ENCODE measurements around the gene SNTG2. TPM values are rescaled to one million over a fixed set of nuclear protein-coding genes. Genes with fewer than 3 reads are reported as not detected.

The SNTG2 gene
- total RNA-seq, 1 experiment from 2014 or later: not detected

DNA sequence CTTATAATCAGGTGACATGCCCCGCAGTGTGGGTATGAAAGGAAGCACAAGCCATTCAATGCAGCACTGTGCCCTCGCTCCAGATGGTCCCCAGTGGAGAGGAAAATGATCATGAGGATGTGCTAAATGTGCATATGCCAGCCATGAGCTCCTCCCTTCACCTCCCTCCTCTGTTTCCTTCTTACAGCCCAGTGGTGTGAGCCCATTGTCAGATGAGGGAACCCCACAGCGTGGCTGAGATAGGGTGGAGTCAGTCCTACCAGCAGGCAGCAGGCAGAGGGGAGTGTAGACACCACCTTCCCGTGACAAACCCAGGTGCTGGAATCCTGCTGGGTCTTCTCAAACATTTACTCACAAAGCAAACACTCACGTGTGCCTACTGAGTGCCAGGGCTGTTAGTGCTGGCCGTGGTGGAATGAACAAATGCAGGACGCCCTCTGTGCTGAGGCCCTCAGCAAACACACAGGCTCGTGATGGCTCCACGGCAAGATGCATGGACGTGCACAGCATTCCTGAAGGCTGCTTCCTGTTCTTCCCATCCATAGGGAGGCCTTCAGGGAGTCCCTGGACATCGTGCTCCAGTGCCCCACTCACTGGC, 280.9 kb downstream of the SNTG2 start:
- DNase-seq (ENCODE audit: low spot score): peak; percentile 30

DNA sequence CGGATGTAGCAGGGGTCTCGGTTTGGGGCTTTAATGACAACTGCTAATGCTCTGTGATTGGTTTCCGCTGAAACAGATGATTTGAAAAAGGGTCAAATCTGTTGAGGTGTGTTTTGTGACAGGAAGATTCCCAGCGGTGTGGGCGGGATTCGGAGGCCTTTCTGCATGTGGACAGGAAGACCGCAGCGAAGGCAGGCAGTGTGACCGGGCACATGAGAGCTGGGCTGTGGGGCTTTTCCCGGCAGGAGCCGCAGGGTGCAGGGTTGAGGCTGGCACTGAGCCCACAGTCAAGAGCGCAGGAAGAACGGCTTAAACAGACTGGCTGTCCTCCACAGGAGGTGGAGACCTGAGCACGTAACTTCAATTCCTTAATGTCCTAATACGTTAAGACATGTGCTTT, 282.6 kb downstream of the SNTG2 start:
- DNase-seq (ENCODE audit: low spot score): no peak

GRCh38 chr2:1234731-1235308, 284.2 kb downstream of the SNTG2 start:
- no peak for DNase-seq (ENCODE audit: low spot score)

- DNase-seq (ENCODE audit: low spot score): no peak
Observed at GRCh38 chr2:1235806-1236205, 285.2 kb downstream of the SNTG2 start.

DNA sequence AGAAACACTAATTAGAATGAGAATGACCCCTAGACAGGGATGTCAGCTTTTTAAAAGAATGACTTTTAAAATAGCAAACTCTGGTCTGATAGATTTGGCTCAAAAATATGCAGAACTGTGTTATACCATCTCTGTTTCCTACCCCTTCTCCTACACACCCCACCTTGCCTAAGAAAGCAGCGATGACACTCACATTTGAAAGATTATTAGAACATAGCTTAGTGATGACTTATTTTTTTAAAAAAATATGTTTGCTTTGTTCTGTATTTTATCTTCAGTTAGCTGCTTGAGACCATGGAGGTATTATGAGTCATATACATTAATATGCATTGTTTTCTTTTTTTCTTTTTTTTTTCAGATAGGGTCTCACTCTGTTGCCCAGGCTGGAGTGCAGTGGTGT, 286.0 kb downstream of the SNTG2 start:
- no peak for DNase-seq (ENCODE audit: low spot score)

DNA sequence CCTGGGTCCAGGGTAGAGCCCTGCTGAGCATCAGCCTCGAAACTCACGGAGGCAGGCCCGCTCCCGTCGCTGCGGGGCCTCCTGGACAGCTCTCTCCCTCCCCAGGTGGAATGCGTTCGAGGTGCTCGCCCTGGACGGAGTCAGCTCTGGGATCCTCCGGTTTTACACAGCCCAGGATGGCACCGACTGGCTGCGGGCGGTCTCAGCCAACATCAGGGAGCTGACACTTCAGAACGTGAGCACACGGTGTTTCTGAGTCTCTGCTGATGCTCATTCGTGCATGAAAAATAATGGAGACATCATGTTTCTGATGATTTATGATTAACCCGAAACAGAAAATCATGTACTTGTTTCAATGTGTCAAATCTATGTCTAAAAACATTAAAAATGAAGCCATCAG, 287.1 kb downstream of the SNTG2 start:
- no peak for DNase-seq (ENCODE audit: low spot score)

DNA sequence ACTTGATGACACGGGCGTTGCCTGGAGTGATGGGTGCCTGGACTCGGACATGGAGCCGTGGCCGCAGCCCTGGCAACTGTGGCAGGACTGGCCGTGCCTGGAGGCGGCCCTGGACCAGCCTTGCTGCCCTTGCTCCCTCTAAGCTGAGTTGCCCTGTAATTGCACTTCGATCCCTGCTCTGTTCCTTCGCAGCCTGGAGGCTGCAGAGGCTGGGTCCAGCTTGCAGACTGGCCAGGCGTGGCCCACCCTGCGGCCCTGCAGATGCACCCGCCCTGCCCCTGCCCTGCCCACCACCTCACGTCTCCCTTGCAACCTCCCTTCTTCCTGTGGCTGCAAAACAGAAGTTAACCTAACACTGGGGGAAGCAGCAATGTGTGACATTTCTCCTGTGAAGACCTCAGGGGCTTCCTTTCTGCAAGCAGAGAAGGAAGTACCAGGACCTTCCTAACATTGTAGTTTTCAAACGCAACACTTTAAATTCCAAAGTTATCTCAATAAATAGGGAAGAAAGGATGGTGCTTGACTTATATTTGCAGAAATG, 288.0 kb downstream of the SNTG2 start:
- no peak for DNase-seq (ENCODE audit: low spot score)

DNA sequence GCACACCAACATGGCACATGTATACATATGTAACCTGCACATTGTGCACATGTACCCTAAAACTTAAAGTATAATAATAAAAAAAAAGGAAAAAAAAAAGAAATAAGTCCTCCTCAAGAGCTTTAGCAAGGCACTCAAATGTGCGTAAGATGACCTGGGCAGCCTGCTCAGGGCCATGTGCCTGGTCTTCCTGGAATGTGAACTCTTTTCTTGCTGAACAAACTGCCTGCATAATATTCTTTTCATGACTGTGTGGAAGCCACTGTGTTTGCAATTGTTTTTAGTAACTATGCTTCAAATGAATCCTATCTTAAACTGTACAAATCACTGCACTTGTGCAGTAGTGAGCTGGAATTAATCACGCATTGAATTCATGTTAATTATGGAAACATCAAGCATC, 294.5 kb downstream of the SNTG2 start:
- DNase-seq (ENCODE audit: low spot score): no peak

- peak; percentile 42 for DNase-seq (ENCODE audit: low spot score)
Observed at GRCh38 chr2:1246239-1246638, 295.6 kb downstream of the SNTG2 start.

- no peak for DNase-seq (ENCODE audit: low spot score)
Observed at GRCh38 chr2:1246991-1247390, 296.3 kb downstream of the SNTG2 start.

DNA sequence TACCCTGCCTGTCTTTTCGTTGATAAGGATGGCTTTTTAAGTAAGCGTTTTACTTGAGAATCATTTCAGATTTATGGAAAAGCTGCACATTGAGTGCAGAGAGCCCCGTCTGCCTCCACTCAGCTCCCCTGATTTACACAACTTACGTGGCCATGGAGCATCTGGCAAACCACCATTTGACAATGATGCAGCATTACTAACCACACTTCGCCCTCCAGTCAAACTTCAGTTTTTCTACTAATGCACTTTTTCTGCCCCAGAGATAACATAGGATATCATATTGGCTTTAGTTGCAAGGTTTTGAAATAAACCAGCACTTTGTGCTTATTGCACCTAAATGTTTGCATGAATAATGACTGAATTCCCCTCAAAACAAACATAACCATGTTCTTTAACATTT, 297.5 kb downstream of the SNTG2 start:
- no peak for DNase-seq (ENCODE audit: low spot score)

GRCh38 chr2:1249897-1250687, 299.4 kb downstream of the SNTG2 start:
- no peak for DNase-seq (ENCODE audit: low spot score)

DNA sequence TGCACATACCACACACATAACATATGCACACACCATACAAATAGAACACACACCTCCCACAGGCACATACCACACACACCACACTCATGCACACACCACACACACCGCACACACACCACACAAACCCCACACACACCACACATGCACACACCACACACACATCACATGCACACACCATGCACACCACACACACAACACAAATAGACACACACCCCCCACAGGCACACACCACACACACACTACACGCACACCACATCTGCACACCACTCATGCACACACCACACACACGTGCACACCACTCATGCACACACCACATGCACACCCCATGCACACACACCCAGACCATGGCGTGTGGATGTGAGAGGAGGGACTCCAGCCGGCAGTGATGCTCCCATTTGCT, 300.9 kb downstream of the SNTG2 start:
- DNase-seq (ENCODE audit: low spot score): no peak

DNA sequence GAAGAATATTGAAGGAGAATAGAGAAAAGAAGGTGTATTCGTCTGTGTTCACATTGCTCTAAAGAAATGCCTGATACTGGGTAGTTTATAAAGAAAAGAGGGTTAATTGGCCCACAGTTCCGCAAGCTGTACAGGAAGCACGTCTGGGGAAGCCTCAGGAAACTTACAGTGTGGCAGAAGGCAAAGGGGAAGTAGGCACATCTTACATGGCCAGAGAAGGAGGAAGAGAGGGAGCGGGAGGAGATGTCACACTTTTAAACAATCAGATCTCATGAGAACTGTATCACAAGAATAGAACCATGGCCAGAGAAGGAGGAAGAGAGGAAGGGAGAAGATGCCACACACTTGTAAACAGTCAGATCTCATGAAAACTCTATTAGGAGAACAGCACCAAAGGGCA, 303.0 kb downstream of the SNTG2 start:
- no peak for DNase-seq (ENCODE audit: low spot score)

DNA sequence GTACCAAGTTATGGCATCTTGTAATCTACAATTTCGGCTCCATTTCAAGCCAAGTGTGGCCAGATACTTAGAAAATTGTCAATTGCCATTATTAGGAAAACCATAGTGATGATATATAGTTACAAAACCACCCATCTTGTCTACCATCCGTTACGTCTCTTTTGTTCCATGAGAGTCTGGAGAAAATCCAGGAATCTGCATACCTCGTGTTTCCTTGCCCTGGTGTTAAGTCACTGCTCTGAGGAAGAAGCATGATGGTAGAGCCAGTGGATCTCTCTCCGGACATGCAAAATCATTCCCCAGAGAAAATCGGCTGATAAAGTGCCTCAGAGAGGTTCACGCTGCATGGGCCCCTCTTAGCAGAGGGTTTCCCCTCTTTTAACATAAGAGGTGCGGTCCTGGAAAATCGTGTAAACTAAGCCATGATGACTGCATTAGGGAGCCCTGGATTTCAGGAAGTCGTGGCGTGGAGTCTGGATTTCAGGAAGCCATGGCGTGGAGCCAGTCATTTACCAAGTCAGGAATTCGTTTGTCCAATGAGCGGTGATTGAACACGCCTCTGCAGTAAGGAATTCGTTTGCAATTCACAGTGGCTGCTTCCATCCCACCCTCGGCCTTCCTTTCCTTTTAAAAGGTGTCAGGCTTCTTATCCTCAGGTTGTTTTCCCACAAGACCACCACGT, 304.2 kb downstream of the SNTG2 start:
- no peak for DNase-seq (ENCODE audit: low spot score)

GRCh38 chr2:1256632-1257324, 306.1 kb downstream of the SNTG2 start:
- DNase-seq (ENCODE audit: low spot score): no peak

- no peak for DNase-seq (ENCODE audit: low spot score)
Observed at GRCh38 chr2:1257334-1257733, 306.7 kb downstream of the SNTG2 start.

- no peak for DNase-seq (ENCODE audit: low spot score)
Observed at GRCh38 chr2:1259746-1260145, 309.1 kb downstream of the SNTG2 start.

GRCh38 chr2:1262609-1263008, 312.0 kb downstream of the SNTG2 start:
- DNase-seq (ENCODE audit: low spot score): no peak

DNA sequence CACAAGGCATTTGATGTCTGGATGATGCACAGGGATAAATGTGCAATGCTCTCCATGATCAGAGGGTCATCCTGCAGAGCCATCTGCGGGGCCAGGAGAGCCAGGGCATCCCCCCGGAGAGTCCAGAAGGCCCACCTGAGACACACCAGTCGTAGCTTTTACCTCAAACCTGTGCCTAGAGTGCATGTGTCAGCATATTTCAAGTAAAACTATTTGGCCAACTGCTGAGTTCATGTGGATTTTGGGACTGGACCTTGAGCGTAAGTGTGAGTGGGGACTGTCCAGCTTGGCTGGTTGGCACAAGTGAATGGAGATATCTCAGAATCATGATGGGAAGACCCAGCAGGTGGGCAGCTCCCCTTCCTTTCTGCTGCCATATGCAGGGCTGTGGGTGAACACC, 314.8 kb downstream of the SNTG2 start:
- DNase-seq (ENCODE audit: low spot score): no peak

DNA sequence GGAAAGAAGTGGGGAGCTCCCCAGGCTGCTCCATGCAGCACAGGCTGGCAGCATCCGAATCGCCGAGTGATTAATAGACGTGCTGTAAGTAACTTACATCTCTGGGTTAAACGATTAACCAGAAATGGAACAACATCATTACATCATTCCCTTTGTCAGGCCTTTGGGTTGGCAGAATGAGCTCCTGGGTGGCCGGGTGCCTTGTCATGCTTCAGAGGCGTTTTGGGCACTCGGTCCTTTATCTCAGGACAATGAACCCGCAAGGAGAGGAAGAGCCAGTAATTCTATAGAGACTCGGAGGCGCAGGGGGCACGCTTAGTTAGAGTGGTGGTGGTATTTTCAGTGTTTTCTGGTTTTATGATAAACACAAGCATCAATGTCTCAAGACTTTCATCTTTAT, 315.7 kb downstream of the SNTG2 start:
- DNase-seq (ENCODE audit: low spot score): no peak

DNA sequence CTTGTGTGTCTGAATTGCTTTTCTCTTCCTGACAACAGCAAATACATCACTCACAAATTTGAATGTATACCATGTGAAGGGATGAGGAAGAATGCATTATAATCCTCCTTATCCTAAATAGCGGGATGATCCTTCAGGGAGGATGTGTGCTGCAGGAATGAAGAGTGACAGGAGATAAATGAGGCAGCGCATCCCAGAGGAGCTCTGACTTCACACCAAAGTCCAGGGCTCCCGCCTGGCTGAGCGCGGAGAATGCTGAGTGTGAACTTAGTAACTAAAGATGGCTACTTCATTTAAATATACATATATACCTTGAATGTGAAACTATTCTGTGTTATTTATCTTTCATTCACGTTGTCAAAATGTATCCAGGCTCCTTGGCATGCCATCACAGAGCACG, 317.4 kb downstream of the SNTG2 start:
- no peak for DNase-seq (ENCODE audit: low spot score)
